Thymus (tissue), 11 donors: ENCODE results near the gene KCNC1. TPM values are rescaled to one million over a fixed set of nuclear protein-coding genes. Genes with fewer than 3 reads are reported as not detected.

ENCODE experiments used
- DNase-seq, 9 donors: peaks; one replicate each; pipeline ENCODE4 v3.0.0-alpha.2; 2013; ENCODE audit warnings: low spot score in 9 of 9, low read depth in 6 of 9, missing footprints in 1 of 9
- H3K27ac ChIP-seq, 2 donors: one replicate each; pipeline ENCODE4 v1.5.1; 2013; ENCODE audit warnings: control low read depth in 1 of 2, low read depth in 1 of 2, low read length in 1 of 2, mild to moderate bottlenecking in 1 of 2, moderate library complexity in 1 of 2
- H3K27me3 ChIP-seq, 2 donors: one replicate each; pipeline ENCODE4 v1.5.1; 2013; ENCODE audit warnings: low read length in 1 of 2; ENCODE audit not compliant: control insufficient read depth in 2 of 2, insufficient read depth in 1 of 2
- H3K36me3 ChIP-seq, 2 donors: one replicate each; pipeline ENCODE4 v1.5.1; 2013; ENCODE audit warnings: low read length in 1 of 2, mild to moderate bottlenecking in 1 of 2, moderate library complexity in 1 of 2; ENCODE audit not compliant: control insufficient read depth in 2 of 2, insufficient read depth in 2 of 2
- H3K4me1 ChIP-seq, 2 donors: one replicate each; pipeline ENCODE4 v1.5.1; 2013; ENCODE audit warnings: low read length in 2 of 2; ENCODE audit not compliant: control insufficient read depth in 2 of 2, insufficient read depth in 2 of 2
- H3K4me3 ChIP-seq, 2 donors: one replicate each; pipeline ENCODE4 v1.5.1; 2013; ENCODE audit warnings: low read length in 2 of 2, control low read depth in 1 of 2, mild to moderate bottlenecking in 1 of 2
- H3K9me3 ChIP-seq, 2 donors: one replicate each; pipeline ENCODE4 v1.5.1; 2013; ENCODE audit warnings: low read length in 1 of 2, mild to moderate bottlenecking in 1 of 2; ENCODE audit not compliant: control insufficient read depth in 2 of 2, insufficient read depth in 1 of 2
- WGBS: extraction: QIAGEN DNeasy Blood & Tissue Kit; methylation state at CpG from one replicate; pipeline ENCODE4 v1.1.7; 2013; 5-methylcytosine and 5-hydroxymethylcytosine counted together
- polyA plus RNA-seq: library from polyadenylated mRNA; stranded (reverse); fragments of 200-250 nt; gene quantifications from one replicate; pipeline ENCODE4 v1.2.3, GENCODE V29; 2013
- total RNA-seq: library from RNA; stranded (reverse); fragments of 120-200 nt; gene quantifications from one replicate; pipeline ENCODE4 v1.2.4, GENCODE V29; 2013
- donor health status: healthy.

Gene KCNC1
- total and polyA plus RNA-seq, 2 donors: under 0.01 to 0.30 TPM

- 12% methylated on average over 68 of the region's 68 CpGs for WGBS
- H3K4me3 ChIP-seq: no peak overlapping the region
- DNase-seq: no peak
Observed at GRCh38 chr11:17695454-17696441, 38.8 kb upstream of the KCNC1 start.

GRCh38 chr11:17696741-17697140 lies 37.8 kb upstream of the KCNC1 start:
- H3K4me3 ChIP-seq: no peak overlapping the region
- no peak overlapping the region for H3K27ac ChIP-seq
- DNase-seq: no peak
- no peaks in the 10 kb centered on the region for H3K36me3 ChIP-seq
- peaks cover 29 to 63% of the 10 kb centered on the region in 2 donors for H3K27me3 ChIP-seq
- 83% methylated on average over 5 of the region's 5 CpGs for WGBS
- H3K9me3 ChIP-seq: no peaks in the 10 kb centered on the region
- no peaks in the 10 kb centered on the region for H3K4me1 ChIP-seq

More at GRCh38 chr11:17695454-17696441, 38.8 kb upstream of the KCNC1 start:
- Histone ChIP-seq H3K9me3 (no peaks in the 10 kb centered on the region), H3K27ac (no peak overlapping the region), H3K36me3 (no peaks in the 10 kb centered on the region), H3K27me3 (peaks cover 29 to 63% of the 10 kb centered on the region in 2 donors), H3K4me1 (no peaks in the 10 kb centered on the region)

DNA sequence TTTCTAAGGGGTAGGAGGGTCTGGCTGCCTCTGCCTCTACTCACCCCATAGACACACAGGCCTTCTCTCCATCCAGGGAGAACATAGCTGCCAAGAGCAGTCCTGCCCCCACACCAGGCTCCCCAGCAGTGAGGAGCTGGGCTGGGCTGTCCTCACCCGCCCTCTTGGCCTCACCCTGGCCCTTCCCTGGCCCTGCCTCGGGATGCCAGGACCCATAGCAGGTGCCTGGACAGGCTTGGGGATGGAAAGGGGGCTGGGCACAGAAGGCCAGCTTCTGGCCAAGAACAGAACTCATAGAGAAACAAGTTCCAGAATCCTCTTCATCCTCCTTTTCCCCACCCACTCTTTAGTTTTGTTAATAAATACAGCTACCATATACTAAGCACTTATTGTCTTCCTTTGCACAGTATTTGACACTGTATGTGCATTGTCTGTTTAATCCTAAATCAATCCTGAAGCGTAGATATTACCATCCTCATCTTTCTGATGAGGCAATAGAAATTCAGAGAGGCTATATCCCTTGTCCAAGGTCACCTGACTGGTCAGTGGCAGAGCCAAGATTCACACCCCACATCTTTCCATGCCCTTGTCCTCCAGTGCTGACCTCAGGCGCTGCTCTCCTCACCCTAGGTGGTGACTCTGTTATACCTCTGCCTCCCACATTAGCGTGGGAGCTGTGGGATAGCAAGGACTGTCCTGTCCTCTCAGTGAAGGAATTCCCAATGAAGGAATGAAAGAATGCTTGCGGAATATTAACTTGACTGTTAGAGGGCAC lies 37.2 kb upstream of the KCNC1 start:
- no peak for DNase-seq
- Histone ChIP-seq H3K4me3 (no peak overlapping the region), H3K9me3 (no peaks in the 10 kb centered on the region), H3K27ac (no peak overlapping the region), H3K27me3 (peaks cover 29 to 60% of the 10 kb centered on the region in 2 donors), H3K36me3 (no peaks in the 10 kb centered on the region), H3K4me1 (no peaks in the 10 kb centered on the region)
- WGBS: 66% methylated on average over 6 of the region's 6 CpGs

- H3K4me1 ChIP-seq: no peaks in the 10 kb centered on the region
- no peaks in the 10 kb centered on the region for H3K9me3 ChIP-seq
- H3K36me3 ChIP-seq: no peaks in the 10 kb centered on the region
- H3K4me3 ChIP-seq: no peak overlapping the region
- DNase-seq: no peak
- H3K27me3 ChIP-seq: peaks cover 29 to 43% of the 10 kb centered on the region in 2 donors
- WGBS: 93% methylated on average over 5 of the region's 5 CpGs
- H3K27ac ChIP-seq: no peak overlapping the region
Observed at GRCh38 chr11:17699147-17700114, 35.1 kb upstream of the KCNC1 start.

GRCh38 chr11:17700991-17701390 lies 33.6 kb upstream of the KCNC1 start:
- Histone ChIP-seq H3K27ac (no peak overlapping the region), H3K9me3 (no peaks in the 10 kb centered on the region), H3K4me1 (no peaks in the 10 kb centered on the region), H3K27me3 (peaks cover 18 to 28% of the 10 kb centered on the region in 2 donors), H3K36me3 (no peaks in the 10 kb centered on the region), H3K4me3 (no peak overlapping the region)
- WGBS: 96% methylated on average over 4 of the region's 4 CpGs
- DNase-seq: no peak

- Histone ChIP-seq H3K4me1 (no peaks in the 10 kb centered on the region), H3K9me3 (no peaks in the 10 kb centered on the region), H3K4me3 (no peak overlapping the region), H3K27ac (no peak overlapping the region), H3K36me3 (no peaks in the 10 kb centered on the region), H3K27me3 (peaks cover 0 to 9% of the 10 kb centered on the region in 2 donors)
- 70% methylated on average over 5 of the region's 5 CpGs for WGBS
- no peak for DNase-seq
Observed at GRCh38 chr11:17702876-17703275, 31.7 kb upstream of the KCNC1 start.

DNA sequence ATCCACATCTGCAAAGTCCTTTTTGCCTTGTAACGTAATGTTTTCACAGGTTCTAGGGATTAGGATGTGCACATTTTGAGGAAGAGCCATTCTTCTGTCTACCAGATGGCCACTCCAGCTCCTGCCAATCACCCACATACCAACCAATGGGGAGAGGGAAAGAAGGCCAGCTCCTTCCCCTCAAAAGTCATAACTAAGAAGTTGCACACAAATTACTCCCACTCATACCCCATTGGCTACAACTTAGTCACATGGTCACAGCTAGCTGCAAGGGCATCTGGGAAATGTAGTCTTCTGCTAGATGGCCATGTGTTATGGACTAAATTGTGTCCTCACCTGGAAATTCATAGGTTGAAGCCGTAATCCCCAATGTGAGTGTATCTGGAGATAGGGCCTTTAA lies 30.6 kb upstream of the KCNC1 start:
- no peaks in the 10 kb centered on the region for H3K36me3 ChIP-seq
- no peaks in the 10 kb centered on the region for H3K4me1 ChIP-seq
- no peak overlapping the region for H3K4me3 ChIP-seq
- 98% methylated on average over 2 of the region's 2 CpGs for WGBS
- no peak overlapping the region for H3K27ac ChIP-seq
- H3K27me3 ChIP-seq: peaks cover 0 to 7% of the 10 kb centered on the region in 2 donors
- peak in 1 of 9 donors; percentile 3 for DNase-seq
- H3K9me3 ChIP-seq: no peaks in the 10 kb centered on the region

GRCh38 chr11:17707830-17708229 lies 26.8 kb upstream of the KCNC1 start:
- no peak overlapping the region for H3K27ac ChIP-seq
- H3K4me1 ChIP-seq: no peaks in the 10 kb centered on the region
- DNase-seq: no peak
- no peak overlapping the region for H3K4me3 ChIP-seq
- no peaks in the 10 kb centered on the region for H3K9me3 ChIP-seq
- peaks cover 0 to 17% of the 10 kb centered on the region in 2 donors for H3K27me3 ChIP-seq
- 60% methylated on average over 4 of the region's 4 CpGs for WGBS
- H3K36me3 ChIP-seq: no peaks in the 10 kb centered on the region
